ENCODE results near the gene RABEP1.

RABEP1 gene

GRCh38 chr17:5269241-5269960 is 12.7 kb upstream of the RABEP1 start:
- no peak for DNase-seq (ENCODE audit: low spot score)

GRCh38 chr17:5272322-5272721 is 9.8 kb upstream of the RABEP1 start:
- no peak for DNase-seq (ENCODE audit: low spot score)

- no peak for DNase-seq (ENCODE audit: low spot score)
Measured at GRCh38 chr17:5282642-5283217, 646 bp downstream of the RABEP1 start.

- no peak for DNase-seq (ENCODE audit: low spot score)
Measured at GRCh38 chr17:5283571-5284315, 1.7 kb downstream of the RABEP1 start.

GRCh38 chr17:5284681-5285080 is 2.6 kb downstream of the RABEP1 start:
- DNase-seq (ENCODE audit: low spot score), result no peak

GRCh38 chr17:5286846-5287245 is 4.8 kb downstream of the RABEP1 start:
- no peak for DNase-seq (ENCODE audit: low spot score)

GRCh38 chr17:5291683-5292350 is 9.7 kb downstream of the RABEP1 start:
- no peak for DNase-seq (ENCODE audit: low spot score)

GRCh38 chr17:5297245-5297644 is 15.2 kb downstream of the RABEP1 start:
- DNase-seq (ENCODE audit: low spot score), result no peak

GRCh38 chr17:5299383-5299782 is 17.3 kb downstream of the RABEP1 start:
- peak; percentile 20 for DNase-seq (ENCODE audit: low spot score)

GRCh38 chr17:5304636-5305035 is 22.6 kb downstream of the RABEP1 start:
- no peak for DNase-seq (ENCODE audit: low spot score)

GRCh38 chr17:5309851-5310250 is 27.8 kb downstream of the RABEP1 start:
- no peak for DNase-seq (ENCODE audit: low spot score)

- DNase-seq (ENCODE audit: low spot score), result no peak
Measured at GRCh38 chr17:5325851-5326250, 43.8 kb downstream of the RABEP1 start.

GRCh38 chr17:5329784-5330557 is 47.9 kb downstream of the RABEP1 start:
- peak; percentile 10 for DNase-seq (ENCODE audit: low spot score)

- no peak for DNase-seq (ENCODE audit: low spot score)
Measured at GRCh38 chr17:5330981-5331380, 48.9 kb downstream of the RABEP1 start.

- DNase-seq (ENCODE audit: low spot score), result no peak
Measured at GRCh38 chr17:5331506-5331905, 49.4 kb downstream of the RABEP1 start.

- DNase-seq (ENCODE audit: low spot score), result no peak
Measured at GRCh38 chr17:5344914-5345313, 62.8 kb downstream of the RABEP1 start.

GRCh38 chr17:5352681-5353289 is 70.7 kb downstream of the RABEP1 start:
- DNase-seq (ENCODE audit: low spot score), result no peak

- DNase-seq (ENCODE audit: low spot score), result no peak
Measured at GRCh38 chr17:5354310-5354709, 72.2 kb downstream of the RABEP1 start.

GRCh38 chr17:5354886-5355415 is 72.9 kb downstream of the RABEP1 start:
- DNase-seq (ENCODE audit: low spot score), result no peak

GRCh38 chr17:5355421-5356129 is 73.5 kb downstream of the RABEP1 start:
- DNase-seq (ENCODE audit: low spot score), result peak; percentile 23

- no peak for DNase-seq (ENCODE audit: low spot score)
Measured at GRCh38 chr17:5361426-5361825, 79.3 kb downstream of the RABEP1 start.

All from AG20443 (cell line).